Measurements from ENCODE around the gene HERC3. TPM values are rescaled to one million over a fixed set of nuclear protein-coding genes. Genes with fewer than 3 reads are reported as not detected.

HERC3 gene
- total RNA-seq = 11.1 and 12.5 TPM in 2 replicates
- polyA plus RNA-seq (2012) = 7.1 TPM

GRCh38 chr4:88591787-88592599 lies at the start of gene HERC3:
Gene HERC3, plus strand, starts transcription at chr4:88592480. Its CDS starts 13,344 bp downstream, at chr4:88605824.
- DNase-seq (ENCODE audit: low read depth) = peak; percentile 92

DNA sequence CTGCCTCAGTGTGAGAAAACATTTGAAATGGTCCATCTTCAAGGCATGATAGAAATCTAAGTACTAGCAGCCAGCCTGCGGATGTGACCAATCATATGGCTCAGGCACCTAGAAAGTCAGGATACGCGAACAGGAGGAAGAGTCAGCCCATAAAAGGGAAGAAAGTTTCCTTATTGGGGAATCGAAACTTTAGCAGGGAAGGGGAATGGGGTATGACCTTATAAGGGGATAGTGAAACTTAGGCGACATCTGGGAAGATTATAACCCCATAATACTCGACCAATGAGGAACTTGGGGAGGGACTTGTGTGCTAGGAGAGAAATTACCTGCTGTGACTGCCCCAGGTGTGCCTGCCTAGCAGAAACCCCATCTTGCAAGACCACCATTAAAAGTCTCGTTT lies 42.5 kb upstream of the HERC3 start:
- DNase-seq (ENCODE audit: low read depth) = no peak

- DNase-seq (ENCODE audit: low read depth) = no peak
Observed at GRCh38 chr4:88567591-88567990, 24.7 kb upstream of the HERC3 start.

DNA sequence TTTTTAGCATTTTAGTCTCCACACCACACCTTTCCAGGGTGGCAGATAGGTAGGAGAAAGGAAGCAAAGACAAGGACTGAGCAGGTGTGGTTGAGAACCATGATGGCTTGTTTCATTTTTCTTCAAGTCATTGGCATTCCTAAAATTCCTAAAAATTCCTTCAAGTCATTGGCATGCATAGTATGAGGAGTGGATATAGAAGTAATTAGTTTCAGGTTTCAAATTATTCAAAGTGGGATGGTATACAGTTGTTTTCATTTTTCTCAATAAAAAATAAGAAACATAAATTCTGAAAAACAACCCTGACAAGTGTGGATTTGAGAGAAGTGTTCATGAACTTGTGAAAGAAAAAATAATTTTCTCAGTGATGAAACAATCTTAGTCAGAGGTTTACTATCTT lies 22.3 kb upstream of the HERC3 start:
- no peak for DNase-seq (ENCODE audit: low read depth)

- DNase-seq (ENCODE audit: low read depth) = no peak
Observed at GRCh38 chr4:88573276-88573980, 18.9 kb upstream of the HERC3 start.

- DNase-seq (ENCODE audit: low read depth) = peak; percentile 62
Observed at GRCh38 chr4:88573995-88574394, 18.3 kb upstream of the HERC3 start.

GRCh38 chr4:88575186-88575585 lies 17.1 kb upstream of the HERC3 start:
- peak; percentile 97 for DNase-seq (ENCODE audit: low read depth)

DNA sequence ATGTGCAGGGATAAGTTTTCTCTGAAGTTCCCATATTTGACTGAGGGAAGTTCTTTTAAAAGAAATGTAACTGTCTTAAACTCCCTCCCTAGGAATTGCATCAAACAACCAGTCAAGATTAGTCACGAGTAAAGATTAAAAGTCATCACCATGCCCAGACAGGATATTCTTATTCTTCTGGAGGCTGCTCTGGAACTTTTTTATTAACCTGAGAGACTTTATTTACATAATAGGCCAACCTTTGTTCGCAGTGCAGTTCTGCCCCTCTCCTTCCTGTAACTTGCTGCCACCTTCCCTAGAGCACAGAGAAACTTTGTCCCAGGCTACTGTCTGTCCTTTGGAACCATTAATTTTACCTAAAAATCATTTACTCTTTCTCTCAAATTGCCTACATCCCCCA lies 9.8 kb upstream of the HERC3 start:
- no peak for DNase-seq (ENCODE audit: low read depth)

DNA sequence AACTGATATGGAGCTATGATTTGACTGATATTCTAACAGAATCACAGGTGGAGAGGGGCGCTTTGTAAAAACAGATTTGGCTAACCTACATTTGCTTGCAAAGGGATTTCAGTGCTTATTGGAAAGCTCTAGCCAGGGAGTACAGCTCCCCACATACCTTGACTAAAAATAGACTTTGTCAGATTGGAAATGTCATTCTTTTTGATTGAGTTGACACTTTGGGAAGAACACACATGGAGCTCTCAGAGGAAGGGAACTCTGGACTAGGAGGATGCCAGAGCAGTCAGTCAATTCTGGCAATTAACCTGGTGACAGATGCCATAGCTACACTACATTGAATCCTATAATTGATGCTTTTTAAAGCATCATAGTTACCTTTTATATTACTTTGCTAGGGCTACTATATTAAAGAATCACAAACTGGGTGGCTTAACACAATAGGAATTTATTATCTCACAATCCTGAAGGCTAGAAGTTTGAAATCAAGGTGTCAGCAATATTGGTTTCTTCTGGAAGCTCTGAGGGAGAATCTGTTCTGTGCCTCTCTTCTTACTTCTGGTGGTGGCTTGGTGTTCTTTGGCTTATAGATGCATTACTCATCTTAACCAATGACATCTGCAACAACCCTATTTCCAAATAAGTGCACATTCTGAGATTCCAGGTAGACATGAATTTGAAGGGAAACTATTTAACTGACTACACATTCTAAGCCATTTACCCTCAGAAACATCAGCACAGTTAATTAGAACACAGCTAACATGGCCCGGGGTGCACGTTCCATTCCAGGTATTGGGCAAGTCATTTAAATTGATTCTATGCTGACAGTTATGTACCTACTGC lies 8.4 kb upstream of the HERC3 start:
- DNase-seq (ENCODE audit: low read depth) = no peak

DNA sequence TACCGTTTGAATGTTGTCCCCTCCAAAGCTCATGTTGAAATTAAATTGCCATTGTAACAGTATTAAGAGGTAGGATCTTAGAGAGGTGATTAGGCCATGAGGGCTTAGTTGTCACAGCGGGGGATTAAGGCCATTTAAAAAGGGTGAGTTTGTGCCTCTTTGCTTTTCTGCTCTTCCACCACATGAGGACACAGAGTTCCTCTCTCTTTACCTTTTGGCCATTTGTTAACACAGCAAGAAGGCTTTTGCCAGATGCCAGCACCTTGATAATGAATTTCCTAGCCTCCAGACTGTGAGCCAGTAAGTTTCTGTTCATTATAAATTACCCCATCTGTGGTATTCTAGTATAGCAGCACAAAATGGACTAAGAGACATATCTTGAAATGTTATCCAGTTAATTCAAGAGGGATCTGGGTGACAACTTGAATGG lies 7.8 kb upstream of the HERC3 start:
- no peak for DNase-seq (ENCODE audit: low read depth)

DNA sequence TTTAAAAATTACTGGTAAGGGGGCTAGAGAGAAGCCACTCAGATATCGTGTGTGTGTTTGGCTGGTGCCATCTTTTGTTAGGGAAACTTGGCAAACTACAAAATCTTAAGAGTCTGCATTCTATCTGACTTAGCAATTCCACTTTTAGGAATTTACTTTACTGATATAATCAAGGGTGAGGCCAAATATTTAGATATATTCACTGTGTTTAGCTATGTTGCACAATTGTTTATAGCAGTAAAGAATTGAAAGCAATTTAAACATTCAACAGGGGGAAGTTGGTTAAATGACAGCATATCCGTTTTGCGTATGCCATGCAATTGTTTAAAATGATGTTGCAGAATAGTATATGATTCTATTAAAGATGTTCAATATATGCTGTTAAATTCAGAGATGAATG lies 6.4 kb upstream of the HERC3 start:
- no peak for DNase-seq (ENCODE audit: low read depth)

GRCh38 chr4:88587306-88587705 lies 5.0 kb upstream of the HERC3 start:
- DNase-seq (ENCODE audit: low read depth) = no peak

GRCh38 chr4:88592600-88593448 lies 544 bp downstream of the HERC3 start:
- DNase-seq (ENCODE audit: low read depth) = peak; percentile 78

- no peak for DNase-seq (ENCODE audit: low read depth)
Observed at GRCh38 chr4:88597970-88598660, 5.8 kb downstream of the HERC3 start.

GRCh38 chr4:88599298-88599697 lies 7.0 kb downstream of the HERC3 start:
- DNase-seq (ENCODE audit: low read depth) = no peak

GRCh38 chr4:88599714-88600113 lies 7.4 kb downstream of the HERC3 start:
- no peak for DNase-seq (ENCODE audit: low read depth)

DNA sequence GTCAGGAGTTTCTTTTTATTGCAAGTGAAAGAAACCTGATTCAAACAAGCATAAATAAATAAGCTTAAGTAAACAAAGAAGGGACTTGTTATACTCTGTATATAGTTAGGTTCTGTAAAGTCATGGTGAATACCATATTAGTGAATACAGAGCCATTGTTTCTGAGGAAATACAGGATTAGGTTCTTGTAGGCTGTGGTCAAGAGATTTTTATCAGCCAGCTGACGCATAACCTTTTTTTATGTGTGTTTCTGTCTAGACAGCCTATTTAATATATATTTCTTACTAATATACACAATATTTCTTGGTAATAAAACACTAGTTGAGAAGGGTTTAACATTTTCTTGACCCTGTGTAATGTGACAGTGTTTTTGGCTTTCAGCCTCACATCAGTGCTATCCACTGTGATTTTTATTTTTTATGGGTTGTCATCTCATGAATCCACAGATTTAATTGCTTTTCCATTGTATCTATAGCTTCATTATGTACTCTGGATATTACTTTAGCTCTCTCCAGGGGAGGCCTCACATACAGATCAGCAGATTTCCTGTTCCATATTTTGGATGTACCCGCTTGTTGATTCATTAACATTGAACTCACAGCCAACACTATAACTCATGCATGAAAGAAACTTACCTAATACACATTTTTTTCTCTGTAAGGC lies 8.0 kb downstream of the HERC3 start:
- no peak for DNase-seq (ENCODE audit: low read depth)

- no peak for DNase-seq (ENCODE audit: low read depth)
Observed at GRCh38 chr4:88604978-88605678, 12.8 kb downstream of the HERC3 start.

- DNase-seq (ENCODE audit: low read depth) = no peak
Observed at GRCh38 chr4:88605736-88606135, 13.5 kb downstream of the HERC3 start.
